HepG2 (cell line): ENCODE data around the gene MSI2. TPM values are rescaled to one million over a fixed set of nuclear protein-coding genes. Genes with fewer than 3 reads are reported as not detected.

Experiments used
- ATAC-seq: fragments of 200-7000 bp; cut with Tn5 transposase; 3 replicates; pipeline ENCODE4 v1.9.1; 2020; ENCODE audit warnings: mild to moderate bottlenecking, moderate library complexity
- BruUV-seq: library from RNA; stranded (reverse); fragments of 400-500 nt; replicated peaks from 2 replicates; lab custom pipeline; 2021; lab: Mats Ljungman, UMichigan
- CTCF ChIA-PET: fragments of 300-600 bp; formaldehyde crosslinking; extraction: SDS; loops from one replicate; lab custom pipeline; 2021; ENCODE audit warnings: low total read pairs, inconsistent platforms, low intra/inter-chr PET ratio; lab: Yijun Ruan, JAX
- POLR2A ChIA-PET: fragments of 350-600 bp; sonication (Branson Sonifier 250); formaldehyde crosslinking; loops from one replicate; lab custom pipeline; 2020; ENCODE audit warnings: antibody characterized with exemption, inconsistent platforms; lab: Yijun Ruan, JAX
- DNase-seq: peaks from one replicate; pipeline ENCODE4 v3.0.0-alpha.2; 2015; ENCODE audit warnings: low spot score
- FAIRE-seq: peaks from 3 replicates; lab custom pipeline; 2011; peaks lifted over from hg19 to GRCh38; lab: Jason Lieb, UNC
- H2AFZ ChIP-seq: one replicate; pipeline ENCODE4 v1.6.1; 2011; ENCODE audit warnings: low read length, inconsistent platforms
- H3K27ac ChIP-seq: fragments of 300-600 bp; 3 replicates; pipeline ENCODE4 v1.8.0; 2011; ENCODE audit warnings: mixed run types, mild to moderate bottlenecking, mixed read lengths, low read length, inconsistent platforms; ENCODE audit not compliant: insufficient read depth; ENCODE audit errors: extremely low read length
- H3K27me3 ChIP-seq, 2 experiments: fragments of 200-600 bp in 1 of 2; 2 replicates in 1 of 2; 3 replicates in 1 of 2; pipeline versions ENCODE4 v1.6.0 to v1.8.0; 2011; ENCODE audit warnings: low read length in 2 of 2, mild to moderate bottlenecking in 2 of 2, moderate library complexity in 2 of 2, inconsistent platforms in 1 of 2; ENCODE audit not compliant: insufficient read depth in 2 of 2, control insufficient read depth in 1 of 2
- H3K36me3 ChIP-seq, 2 experiments: fragments of 200-600 bp in 1 of 2; replicated peaks in 1 of 2; 2 replicates in 1 of 2; 3 replicates in 1 of 2; pipeline versions ENCODE4 v1.5.1 to v1.8.0; 2011; ENCODE audit warnings: low read length in 2 of 2, inconsistent platforms in 1 of 2; ENCODE audit not compliant: insufficient read depth in 2 of 2, control insufficient read depth in 1 of 2
- H3K4me1 ChIP-seq: 2 replicates; pipeline ENCODE4 v1.5.1; 2012; ENCODE audit warnings: low read length, inconsistent platforms; ENCODE audit not compliant: insufficient read depth
- H3K4me2 ChIP-seq: 2 replicates; pipeline ENCODE4 v1.6.0; 2011; ENCODE audit warnings: low read depth, low read length, inconsistent platforms
- H3K4me3 ChIP-seq, 3 experiments: fragments of 200-600 bp in 1 of 3; sonication (generic), shearing (Covaris generic) in 1 of 3; replicated peaks in 1 of 3; 2 replicates each; pipeline ENCODE4 v1.5.1; 2011 to 2016; ENCODE audit warnings: low read length in 3 of 3, inconsistent platforms in 2 of 3, low read depth in 2 of 3, mild to moderate bottlenecking in 2 of 3, control low read depth in 1 of 3, mixed read lengths in 1 of 3; ENCODE audit not compliant: insufficient read depth in 1 of 3
- H3K79me2 ChIP-seq: one replicate; pipeline ENCODE4 v1.6.1; 2011; ENCODE audit warnings: low read length, inconsistent platforms; ENCODE audit not compliant: insufficient read depth
- H3K9ac ChIP-seq: 2 replicates; pipeline ENCODE4 v1.6.0; 2011; ENCODE audit warnings: mild to moderate bottlenecking, low read depth, low read length, inconsistent platforms; ENCODE audit not compliant: insufficient read depth
- H3K9me3 ChIP-seq: 2 replicates; pipeline ENCODE4 v1.5.1; 2012; ENCODE audit warnings: mild to moderate bottlenecking, low read length
- H4K20me1 ChIP-seq: 2 replicates; pipeline ENCODE4 v1.6.0; 2011; ENCODE audit warnings: inconsistent platforms, mild to moderate bottlenecking, low read length, moderate library complexity; ENCODE audit not compliant: insufficient read depth
- GTF3A ChIP-seq: sonication (generic); formaldehyde crosslinking; conservative IDR thresholded peaks from 2 replicates; pipeline ENCODE4 v1.4.0; 2020; ENCODE audit warnings: mild to moderate bottlenecking, missing genetic modification reagents
- HMG20A ChIP-seq: IDR thresholded peaks from 2 replicates; pipeline ENCODE4 v1.6.1; 2016; ENCODE audit warnings: borderline replicate concordance
- HNRNPK ChIP-seq: fragments of 200-400 bp; formaldehyde crosslinking; IDR thresholded peaks from 2 replicates; pipeline ENCODE4 v1.6.1; 2018; ENCODE audit warnings: low read length, low read depth, moderate library complexity, mild to moderate bottlenecking; ENCODE audit not compliant: poor library complexity, severe bottlenecking
- JUND ChIP-seq: sonication (generic); formaldehyde crosslinking; IDR thresholded peaks from 2 replicates; pipeline ENCODE4 v1.8.0; 2022; ENCODE audit warnings: mild to moderate bottlenecking, missing genetic modification reagents
- KMT2B ChIP-seq: IDR thresholded peaks from 2 replicates; pipeline ENCODE4 v1.6.1; 2016; ENCODE audit warnings: missing genetic modification reagents, missing compliant biosample characterization
- NFIB ChIP-seq: sonication (generic); formaldehyde crosslinking; IDR thresholded peaks from 2 replicates; pipeline ENCODE4 v1.9.0; 2021; ENCODE audit warnings: missing genetic modification reagents, mild to moderate bottlenecking, borderline replicate concordance
- POLR2A ChIP-seq, 2 experiments: IDR thresholded peaks; 2 replicates each; pipeline ENCODE4 v1.6.1; 2011; ENCODE audit warnings: low read depth in 2 of 2, low read length in 2 of 2, mild to moderate bottlenecking in 1 of 2, moderate library complexity in 1 of 2; ENCODE audit not compliant: insufficient read depth in 1 of 2
- ZBTB7B ChIP-seq: sonication (generic); formaldehyde crosslinking; IDR thresholded peaks from 2 replicates; pipeline ENCODE4 v1.4.0; 2020; ENCODE audit warnings: missing genetic modification reagents
- ZNF205 ChIP-seq: IDR thresholded peaks from 2 replicates; pipeline ENCODE4 v1.6.1; 2018; ENCODE audit warnings: missing biosample characterization, missing genetic modification reagents
- ZNF572 ChIP-seq: sonication (generic); formaldehyde crosslinking; IDR thresholded peaks from 2 replicates; pipeline ENCODE4 v1.5.1; 2020; ENCODE audit warnings: mild to moderate bottlenecking, missing genetic modification reagents
- ZNF749 ChIP-seq: sonication (generic); formaldehyde crosslinking; IDR thresholded peaks from 2 replicates; pipeline ENCODE4 v1.8.0; 2022; ENCODE audit warnings: mild to moderate bottlenecking, missing genetic modification reagents, moderate library complexity, borderline replicate concordance
- ZNF883 ChIP-seq: sonication (generic); formaldehyde crosslinking; IDR thresholded peaks from 2 replicates; pipeline ENCODE4 v1.5.1; 2020; ENCODE audit warnings: mild to moderate bottlenecking, missing genetic modification reagents; ENCODE audit errors: not compliant biosample characterization
- WGBS: methylation state at CpG from one replicate; pipeline ENCODE4 v1.1.6; 2017; ENCODE audit warnings: low lambda C conversion rate; 5-methylcytosine and 5-hydroxymethylcytosine counted together
- in situ Hi-C: cut with HindIII; loops from 2 replicates; pipeline ENCODE4 v1.10.0; 2017; ENCODE audit warnings: low pct_unique_long_range_greater_than_20kb; ENCODE audit not compliant: extremely low pct_ligation_motif_present
- intact Hi-C: fragments of 100-400 bp; cut with micrococcal nuclease; formaldehyde crosslinking; loops from one replicate; pipeline ENCODE4 v1.10.0; 2022; ENCODE audit not compliant: unreplicated experiment
- polyA plus RNA-seq, 8 experiments: library from polyadenylated mRNA; depleted of rRNA in 3 of 8; stranded (reverse) in 7 of 8; unstranded in 1 of 8; fragments of >200 nt; fragmentation: Illumina TruSeq in 4 of 8; extraction: Trizol in 4 of 8; gene quantifications; 2 replicates each; pipeline versions ENCODE4 v1.2.1 to v1.2.3, GENCODE V29; 2011 to 2016; ENCODE audit warnings: low read depth in 4 of 8, missing spikeins in 1 of 8, mixed read lengths in 1 of 8; ENCODE audit not compliant: insufficient read depth in 1 of 8
- total RNA-seq, 5 experiments: library from RNA; depleted of rRNA; stranded (reverse); fragments of >200 nt; fragmentation: Illumina TruSeq; extraction: Trizol; gene quantifications; 2 replicates each; pipeline ENCODE4 v1.2.3, GENCODE V29; 2016; ENCODE audit warnings: low read depth in 1 of 5
- TF ChIP-seq, protein P1 (sequence below): sonication (generic); formaldehyde crosslinking; IDR thresholded peaks from 2 replicates; pipeline ENCODE4 v1.4.0; 2020; ENCODE audit warnings: mild to moderate bottlenecking, missing genetic modification reagents, borderline replicate concordance
- TF ChIP-seq, protein P2 (sequence below): sonication (generic); formaldehyde crosslinking; IDR thresholded peaks from 2 replicates; pipeline ENCODE4 v1.4.0; 2020; ENCODE audit warnings: mild to moderate bottlenecking, missing genetic modification reagents
- TF ChIP-seq, protein P3 (sequence below): sonication (generic); formaldehyde crosslinking; IDR thresholded peaks from 2 replicates; pipeline ENCODE4 v1.4.0; 2020; ENCODE audit warnings: missing genetic modification reagents

MSI2 gene
- total and polyA plus RNA-seq, 2 of the 13 experiments (the other 11 are each of a cell fraction or from before 2014, with no cell fraction given) = 77.5 to 78.4 TPM

DNA sequence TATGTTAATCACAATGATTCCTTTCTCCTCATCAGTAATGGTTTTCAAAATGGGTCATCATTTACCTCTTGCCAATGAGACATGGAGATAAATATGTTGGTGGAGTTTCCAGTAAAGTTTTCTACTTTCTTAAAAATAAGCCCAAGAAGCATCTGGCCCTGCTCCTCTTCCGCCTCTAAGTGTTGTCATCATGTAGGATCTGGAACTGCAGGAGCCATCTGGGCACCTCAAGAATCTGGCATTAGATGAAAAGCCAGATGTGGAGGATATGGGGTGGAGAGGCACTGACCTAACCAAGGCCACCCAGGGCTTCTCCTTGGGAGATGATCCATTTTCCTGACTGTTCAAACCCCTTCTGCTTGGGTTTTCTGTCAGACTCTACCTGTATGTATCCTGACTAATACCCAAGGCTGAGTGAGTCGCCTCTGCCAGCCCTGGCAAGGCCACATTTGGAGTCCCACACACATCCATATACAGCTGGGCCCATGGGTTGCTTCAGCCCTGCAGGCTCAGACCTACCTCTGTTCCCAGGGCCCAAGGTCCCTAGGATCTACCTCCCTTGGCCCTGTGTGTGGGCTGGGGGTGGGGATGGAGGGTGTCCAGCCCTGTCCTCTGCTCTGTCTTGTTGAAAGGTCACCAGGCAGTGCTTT is 464.2 kb downstream of the MSI2 start (continued):
- TF ChIP-seq, protein P1, sequence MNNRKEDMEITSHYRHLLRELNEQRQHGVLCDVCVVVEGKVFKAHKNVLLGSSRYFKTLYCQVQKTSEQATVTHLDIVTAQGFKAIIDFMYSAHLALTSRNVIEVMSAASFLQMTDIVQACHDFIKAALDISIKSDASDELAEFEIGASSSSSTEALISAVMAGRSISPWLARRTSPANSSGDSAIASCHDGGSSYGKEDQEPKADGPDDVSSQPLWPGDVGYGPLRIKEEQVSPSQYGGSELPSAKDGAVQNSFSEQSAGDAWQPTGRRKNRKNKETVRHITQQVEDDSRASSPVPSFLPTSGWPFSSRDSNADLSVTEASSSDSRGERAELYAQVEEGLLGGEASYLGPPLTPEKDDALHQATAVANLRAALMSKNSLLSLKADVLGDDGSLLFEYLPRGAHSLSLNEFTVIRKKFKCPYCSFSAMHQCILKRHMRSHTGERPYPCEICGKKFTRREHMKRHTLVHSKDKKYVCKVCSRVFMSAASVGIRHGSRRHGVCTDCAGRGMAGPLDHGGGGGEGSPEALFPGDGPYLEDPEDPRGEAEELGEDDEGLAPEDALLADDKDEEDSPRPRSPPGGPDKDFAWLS (CRISPR knock-in tag) = no peak
- no peak for TF ChIP-seq POLR2A (IDR thresholded peaks at IDR 0.05; ENCODE audit: insufficient read depth in 1 of 2, low read depth in 2 of 2, low read length in 2 of 2)
- TF ChIP-seq, protein P2, sequence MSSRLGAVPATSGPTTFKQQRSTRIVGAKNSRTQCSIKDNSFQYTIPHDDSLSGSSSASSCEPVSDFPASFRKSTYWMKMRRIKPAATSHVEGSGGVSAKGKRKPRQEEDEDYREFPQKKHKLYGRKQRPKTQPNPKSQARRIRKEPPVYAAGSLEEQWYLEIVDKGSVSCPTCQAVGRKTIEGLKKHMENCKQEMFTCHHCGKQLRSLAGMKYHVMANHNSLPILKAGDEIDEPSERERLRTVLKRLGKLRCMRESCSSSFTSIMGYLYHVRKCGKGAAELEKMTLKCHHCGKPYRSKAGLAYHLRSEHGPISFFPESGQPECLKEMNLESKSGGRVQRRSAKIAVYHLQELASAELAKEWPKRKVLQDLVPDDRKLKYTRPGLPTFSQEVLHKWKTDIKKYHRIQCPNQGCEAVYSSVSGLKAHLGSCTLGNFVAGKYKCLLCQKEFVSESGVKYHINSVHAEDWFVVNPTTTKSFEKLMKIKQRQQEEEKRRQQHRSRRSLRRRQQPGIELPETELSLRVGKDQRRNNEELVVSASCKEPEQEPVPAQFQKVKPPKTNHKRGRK = no peak
- TF ChIP-seq, all 625 proteins: peak for 0

DNA sequence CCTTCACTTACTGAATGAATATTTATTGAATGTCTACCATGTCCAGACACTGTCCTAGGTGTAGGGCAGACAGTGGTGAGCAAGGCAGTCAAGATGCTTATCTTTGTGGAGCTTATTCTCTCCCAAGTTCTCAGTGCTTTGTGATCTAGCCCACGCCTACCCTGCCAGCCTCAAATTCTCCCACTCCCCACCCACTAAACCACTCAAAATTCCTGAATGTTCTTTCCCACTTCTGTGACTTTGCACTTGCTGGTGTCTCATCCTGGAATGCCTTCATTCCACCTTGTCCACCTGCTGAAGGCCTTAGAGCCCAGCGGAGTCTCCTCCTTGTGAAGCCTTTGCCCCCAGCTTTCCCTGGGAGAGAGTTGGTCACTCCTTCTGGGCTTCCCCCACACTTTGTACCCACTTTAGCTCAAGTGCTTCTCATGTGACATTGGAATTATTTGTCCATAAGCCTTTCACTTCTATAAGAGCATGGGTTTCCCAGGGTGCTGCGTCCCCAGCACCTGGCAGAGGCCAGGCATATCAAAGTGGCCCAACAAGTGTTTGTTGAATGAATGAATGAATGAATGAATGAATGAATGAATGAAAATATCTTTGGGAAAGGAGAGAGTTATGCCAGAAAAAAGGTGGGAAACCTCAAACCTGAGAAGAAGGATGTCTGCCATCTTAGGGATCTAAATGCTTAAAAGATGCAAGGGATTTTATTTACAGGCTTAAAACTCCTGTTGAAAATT is 465.8 kb downstream of the MSI2 start:
- CTCF ChIA-PET = no interaction called here
- no peak for ATAC-seq
- peaks cover 4 to 74% of the 10 kb centered on the region in 2 experiments; a peak in 4 of 5 replicates for H3K27me3 ChIP-seq
- TF ChIP-seq ZNF572 = no peak
- TF ChIP-seq NFIB (CRISPR knock-in tag) = no peak
- TF ChIP-seq ZBTB7B = no peak
- TF ChIP-seq KMT2B (CRISPR knock-in tag) = no peak
- TF ChIP-seq JUND (CRISPR knock-in tag) = no peak
- TF ChIP-seq GTF3A (CRISPR knock-in tag) = no peak
- TF ChIP-seq ZNF883 = no peak
- no peak for TF ChIP-seq HNRNPK
- no peak for TF ChIP-seq ZNF205 (CRISPR knock-in tag)
- no peak for TF ChIP-seq HMG20A (CRISPR knock-in tag)
- TF ChIP-seq, protein P3, sequence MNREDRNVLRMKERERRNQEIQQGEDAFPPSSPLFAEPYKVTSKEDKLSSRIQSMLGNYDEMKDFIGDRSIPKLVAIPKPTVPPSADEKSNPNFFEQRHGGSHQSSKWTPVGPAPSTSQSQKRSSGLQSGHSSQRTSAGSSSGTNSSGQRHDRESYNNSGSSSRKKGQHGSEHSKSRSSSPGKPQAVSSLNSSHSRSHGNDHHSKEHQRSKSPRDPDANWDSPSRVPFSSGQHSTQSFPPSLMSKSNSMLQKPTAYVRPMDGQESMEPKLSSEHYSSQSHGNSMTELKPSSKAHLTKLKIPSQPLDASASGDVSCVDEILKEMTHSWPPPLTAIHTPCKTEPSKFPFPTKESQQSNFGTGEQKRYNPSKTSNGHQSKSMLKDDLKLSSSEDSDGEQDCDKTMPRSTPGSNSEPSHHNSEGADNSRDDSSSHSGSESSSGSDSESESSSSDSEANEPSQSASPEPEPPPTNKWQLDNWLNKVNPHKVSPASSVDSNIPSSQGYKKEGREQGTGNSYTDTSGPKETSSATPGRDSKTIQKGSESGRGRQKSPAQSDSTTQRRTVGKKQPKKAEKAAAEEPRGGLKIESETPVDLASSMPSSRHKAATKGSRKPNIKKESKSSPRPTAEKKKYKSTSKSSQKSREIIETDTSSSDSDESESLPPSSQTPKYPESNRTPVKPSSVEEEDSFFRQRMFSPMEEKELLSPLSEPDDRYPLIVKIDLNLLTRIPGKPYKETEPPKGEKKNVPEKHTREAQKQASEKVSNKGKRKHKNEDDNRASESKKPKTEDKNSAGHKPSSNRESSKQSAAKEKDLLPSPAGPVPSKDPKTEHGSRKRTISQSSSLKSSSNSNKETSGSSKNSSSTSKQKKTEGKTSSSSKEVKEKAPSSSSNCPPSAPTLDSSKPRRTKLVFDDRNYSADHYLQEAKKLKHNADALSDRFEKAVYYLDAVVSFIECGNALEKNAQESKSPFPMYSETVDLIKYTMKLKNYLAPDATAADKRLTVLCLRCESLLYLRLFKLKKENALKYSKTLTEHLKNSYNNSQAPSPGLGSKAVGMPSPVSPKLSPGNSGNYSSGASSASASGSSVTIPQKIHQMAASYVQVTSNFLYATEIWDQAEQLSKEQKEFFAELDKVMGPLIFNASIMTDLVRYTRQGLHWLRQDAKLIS = no peak
- no peak for TF ChIP-seq ZNF749 (CRISPR knock-in tag)

More for the DNA sequence above, 465.8 kb downstream of the MSI2 start:
- intact Hi-C loops (no loop called here), in situ Hi-C loops (no loop called here)
- no peak for DNase-seq
- Histone ChIP-seq H3K79me2 (no peaks in the 10 kb centered on the region), H4K20me1 (no peaks in the 10 kb centered on the region), H2AFZ (no peak overlapping the region), H3K4me2 (no peak overlapping the region), H3K4me3 (no peak overlapping the region), H3K9ac (no peak overlapping the region), H3K36me3 (no peaks in the 10 kb centered on the region), H3K4me1 (no peaks in the 10 kb centered on the region), H3K27ac (no peak overlapping the region), H3K9me3 (no peaks in the 10 kb centered on the region)
- FAIRE-seq = no peak
- WGBS = 45% methylated on average over 3 of the region's 3 CpGs
- no TSS peak for BruUV-seq
- POLR2A ChIA-PET = no interaction called here
